NCI-H748 (cell line): Measurements from ENCODE around the gene IGFLR1.

Experiments
- DNase-seq: peaks from one replicate; lab custom pipeline; 2025; ENCODE audit not compliant: unreplicated experiment; lab: John Stamatoyannopoulos, UW

Gene IGFLR1

DNA sequence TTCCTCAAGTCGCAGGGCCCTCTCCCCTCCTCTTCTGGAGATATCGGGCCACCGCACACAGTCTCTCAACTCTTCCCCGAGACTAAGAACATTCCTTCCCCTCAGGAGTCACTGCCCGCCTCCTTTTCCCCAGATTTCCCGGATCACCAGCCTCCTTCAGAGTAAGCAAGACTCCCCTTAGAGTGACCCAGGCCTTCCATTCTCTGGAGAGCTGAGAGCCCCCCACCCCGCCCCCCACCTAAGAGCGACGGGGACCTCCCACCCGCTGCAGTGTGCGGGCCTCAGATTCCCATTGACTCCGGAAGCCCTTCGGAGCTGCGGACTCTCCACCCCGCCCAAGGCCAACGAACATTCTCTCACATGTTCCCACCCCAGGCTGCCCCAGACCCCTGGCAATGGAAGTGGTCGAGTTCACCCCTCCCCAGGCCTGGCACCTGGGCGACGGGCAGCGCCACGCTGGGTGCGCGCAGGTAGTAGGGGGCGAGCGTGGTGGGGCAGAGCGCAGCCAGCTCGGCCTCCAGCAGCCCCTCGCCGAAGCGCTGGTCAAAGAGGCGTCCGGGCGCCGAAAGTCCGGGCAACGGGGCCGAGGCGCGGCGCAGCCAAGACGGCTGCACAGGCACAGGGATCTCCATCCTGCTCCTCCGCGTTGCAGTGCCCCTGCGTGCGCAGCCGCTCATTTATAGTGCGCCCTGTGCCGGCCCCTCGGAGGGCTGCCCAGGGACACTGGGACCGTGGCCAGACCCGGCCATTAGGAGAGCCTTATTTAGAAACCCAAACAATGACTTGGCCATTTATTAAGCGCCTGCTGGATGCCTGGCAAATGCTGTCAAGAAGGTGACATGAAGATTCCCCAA lies 14.4 kb upstream of the IGFLR1 start, which contains the start of gene HSPB6:
Gene HSPB6, minus strand, starts transcription at position 653 of the 854 bp plus-strand sequence. Its CDS starts 21 bp downstream, at position 632.
- peak; percentile 50 for DNase-seq

- DNase-seq: peak; percentile 58
Measured at GRCh38 chr19:35755550-35756376, 13.5 kb upstream of the IGFLR1 start.

DNA sequence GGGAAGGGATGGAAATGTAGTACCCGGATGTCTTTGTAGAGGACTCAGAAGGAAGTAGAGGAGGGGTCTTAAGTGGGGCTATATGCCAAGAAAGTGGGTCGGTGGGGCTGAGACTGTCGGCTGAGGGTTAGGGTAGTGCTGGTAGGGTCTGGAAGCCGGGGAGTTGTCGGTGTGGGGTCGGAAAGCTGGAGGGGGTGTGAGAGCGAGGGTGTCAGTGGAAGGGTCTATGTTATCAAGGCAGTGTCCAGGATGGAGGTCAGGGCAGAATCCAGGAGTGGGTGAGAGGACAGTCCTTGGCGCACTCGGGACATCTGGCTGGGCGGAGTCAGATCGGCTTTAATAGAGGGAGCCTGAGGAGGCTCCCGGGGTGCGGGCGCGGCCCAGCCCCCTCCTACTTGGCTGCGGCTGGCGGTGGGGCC lies 12.9 kb upstream of the IGFLR1 start:
- no peak for DNase-seq

DNA sequence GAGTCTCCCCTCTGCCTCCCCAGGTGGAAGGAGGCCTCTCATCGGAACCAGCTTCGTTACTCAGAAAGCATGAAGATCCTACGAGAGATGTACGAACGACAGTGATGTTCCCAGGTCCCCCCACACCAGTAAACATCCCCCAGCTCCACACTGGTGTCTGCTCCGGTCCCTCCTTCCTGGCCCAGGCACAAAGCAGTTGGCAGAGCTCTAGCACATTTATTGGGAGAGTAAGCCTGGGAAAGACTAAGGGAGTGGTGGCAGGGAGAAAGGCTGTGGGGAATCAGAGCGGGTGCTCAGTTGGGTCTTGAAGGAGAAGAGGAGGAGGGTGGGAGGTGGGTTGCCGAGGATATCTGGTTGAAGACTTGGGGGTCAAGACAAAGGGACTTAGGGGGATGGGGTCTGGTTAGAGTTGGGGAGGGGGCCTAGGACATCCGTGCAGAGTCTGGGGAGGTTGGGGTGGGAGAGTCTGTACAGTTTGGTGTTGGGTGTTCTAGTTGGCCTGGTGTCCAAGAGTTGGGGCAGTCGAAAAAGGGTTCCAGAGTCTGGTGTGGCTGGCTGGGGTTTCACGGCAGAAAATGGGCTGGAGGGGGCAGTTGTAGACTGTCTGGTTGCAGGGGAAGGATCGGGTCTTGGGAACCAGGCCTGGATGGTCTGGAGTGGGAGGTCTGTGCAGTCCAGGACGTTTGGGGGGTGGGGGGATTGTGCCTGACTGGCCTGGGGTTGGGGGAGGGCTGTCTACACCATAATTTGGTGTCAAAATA lies 12.3 kb upstream of the IGFLR1 start:
- DNase-seq: no peak

DNA sequence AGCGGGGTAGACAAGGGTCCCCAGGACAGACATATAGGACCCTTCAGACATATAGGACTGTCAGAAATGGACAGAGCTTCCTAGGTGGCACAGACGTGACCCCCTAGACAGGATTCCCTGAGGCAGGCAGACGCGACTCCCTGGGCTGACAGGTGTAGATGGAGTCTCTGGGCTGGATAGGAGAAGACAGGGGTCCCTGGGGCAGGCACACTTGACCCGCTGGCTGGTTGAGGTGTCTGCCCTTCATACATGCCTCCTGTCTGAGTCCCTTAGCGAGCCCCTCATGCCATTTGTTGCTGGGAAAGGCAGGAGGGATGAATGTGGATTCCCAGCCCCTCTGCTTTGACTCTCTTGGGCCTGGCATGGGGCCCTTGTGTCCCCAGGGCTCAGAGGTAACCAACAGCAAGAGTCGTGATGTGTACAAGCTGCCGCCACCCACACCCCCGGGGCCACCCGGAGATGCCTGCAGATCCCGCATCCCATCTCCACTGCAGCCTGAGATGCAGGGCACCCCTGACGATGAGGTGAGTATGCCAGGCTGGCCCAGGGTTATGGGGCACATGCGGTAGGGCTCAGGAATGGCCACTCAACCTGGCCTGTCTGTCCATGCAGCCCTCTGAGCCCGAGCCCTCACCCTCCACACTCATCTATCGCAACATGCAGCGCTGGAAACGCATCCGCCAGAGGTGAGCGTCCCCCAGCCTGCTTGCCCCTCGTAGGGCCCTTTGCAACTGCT lies 11.6 kb upstream of the IGFLR1 start:
- DNase-seq: no peak

- no peak for DNase-seq
Measured at GRCh38 chr19:35752746-35753350, 10.6 kb upstream of the IGFLR1 start.

GRCh38 chr19:35751839-35752745 lies 9.8 kb upstream of the IGFLR1 start:
- DNase-seq: no peak

- no peak for DNase-seq
Measured at GRCh38 chr19:35750167-35750566, 7.9 kb upstream of the IGFLR1 start.

GRCh38 chr19:35748106-35749020 lies 6.1 kb upstream of the IGFLR1 start, which contains the start of gene LIN37:
Gene LIN37, plus strand, starts transcription at chr19:35748576. Its CDS starts 149 bp downstream, at chr19:35748725.
- peak; percentile 100 for DNase-seq

- no peak for DNase-seq
Measured at GRCh38 chr19:35746531-35746930, 4.3 kb upstream of the IGFLR1 start.

DNA sequence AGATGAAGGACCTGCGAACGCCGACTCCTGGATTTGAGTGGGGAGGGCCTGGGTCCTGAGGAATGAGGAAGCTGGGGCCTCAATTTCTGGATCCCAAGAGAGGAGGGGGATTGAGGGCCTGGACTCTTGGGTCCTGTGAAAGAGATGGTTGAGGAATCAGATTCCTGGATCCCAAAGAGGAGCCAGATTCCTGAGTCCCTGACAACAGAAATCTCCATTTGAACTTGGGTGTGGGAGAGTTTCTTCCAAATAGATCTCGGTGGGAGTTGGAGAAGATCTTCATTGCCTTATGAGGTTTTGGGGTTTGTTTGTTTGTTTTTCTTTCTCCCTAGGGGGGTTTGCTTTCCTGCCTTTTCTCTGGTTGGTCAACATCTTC lies 3.8 kb upstream of the IGFLR1 start:
- DNase-seq: no peak

DNA sequence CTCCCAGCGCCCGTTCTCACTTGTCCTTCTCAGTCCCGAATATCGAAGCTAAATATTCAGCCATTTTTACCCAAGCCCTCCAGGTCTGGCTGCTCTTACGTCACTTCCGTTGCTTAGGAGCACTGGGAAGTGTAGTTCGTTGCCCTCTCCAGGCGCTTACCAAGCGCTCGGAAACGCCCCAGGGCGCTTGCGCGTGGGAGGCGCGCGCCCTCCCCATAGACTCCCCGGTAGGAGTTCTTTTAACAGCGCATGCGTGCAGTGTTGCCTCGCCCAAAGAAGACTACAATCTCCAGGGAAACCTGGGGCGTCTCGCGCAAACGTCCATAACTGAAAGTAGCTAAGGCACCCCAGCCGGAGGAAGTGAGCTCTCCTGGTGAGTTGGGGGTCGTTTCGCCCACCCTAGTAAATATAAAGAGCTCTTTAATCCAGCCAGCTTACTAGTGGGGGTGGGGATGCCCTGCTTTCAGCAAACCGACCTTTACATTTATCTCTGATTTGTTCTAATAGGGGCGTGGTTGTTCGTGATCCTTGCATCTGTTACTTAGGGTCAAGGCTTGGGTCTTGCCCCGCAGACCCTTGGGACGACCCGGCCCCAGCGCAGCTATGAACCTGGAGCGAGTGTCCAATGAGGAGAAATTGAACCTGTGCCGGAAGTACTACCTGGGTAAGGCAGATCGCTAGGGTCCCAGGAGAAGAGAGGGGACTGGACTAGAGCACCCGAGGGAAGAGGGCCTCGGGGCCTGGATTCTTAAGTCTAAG lies 3.3 kb upstream of the IGFLR1 start, which contains the start of the genes PSENEN and U2AF1L4:
Gene PSENEN, plus strand, starts transcription at position 324 of the 759 bp plus-strand sequence. Its CDS starts 280 bp downstream, at position 604.
Gene U2AF1L4, minus strand, starts transcription at position 91 of the 759 bp plus-strand sequence. Its CDS starts 27 bp downstream, at position 64.
- peak; percentile 100 for DNase-seq

GRCh38 chr19:35744430-35745327 lies 2.4 kb upstream of the IGFLR1 start:
- peak; percentile 98 for DNase-seq

DNA sequence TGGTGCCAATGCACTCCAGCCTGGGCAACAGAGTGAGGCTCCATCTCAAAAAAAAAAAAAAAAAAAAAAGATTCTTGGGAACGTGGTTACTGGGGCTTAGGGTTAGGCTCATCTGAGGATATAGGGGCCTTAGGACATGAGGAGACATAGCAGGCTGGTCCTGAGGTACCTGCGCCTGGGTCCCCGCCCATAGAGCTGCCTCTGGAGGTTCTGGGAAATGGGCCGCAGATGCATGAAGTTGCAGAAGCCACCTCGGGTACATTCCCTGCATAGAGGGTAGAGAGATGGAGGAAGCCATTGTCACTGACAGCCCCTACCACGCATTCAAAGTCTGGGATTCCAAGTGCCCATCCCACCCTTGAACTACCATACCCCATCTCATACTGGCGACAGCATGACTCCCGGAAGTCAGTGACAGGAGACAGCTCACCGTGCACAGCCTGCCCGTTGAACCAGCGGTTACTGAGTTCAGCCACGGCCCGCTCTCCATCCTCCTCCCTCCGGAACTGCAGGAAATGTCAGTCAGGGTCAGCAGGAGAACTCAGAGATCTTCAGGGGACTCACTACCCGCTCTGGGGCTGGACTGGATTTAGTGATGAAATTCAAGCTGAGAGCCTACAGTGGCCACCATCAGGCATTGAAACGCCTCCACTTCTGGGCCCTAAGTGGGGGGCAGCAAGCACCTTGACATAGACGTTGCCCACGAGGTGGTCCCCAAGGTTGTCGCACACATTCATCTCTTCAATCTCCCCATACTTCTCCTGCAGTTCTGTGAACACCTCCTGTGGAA lies 1.6 kb upstream of the IGFLR1 start:
- no peak for DNase-seq

GRCh38 chr19:35741203-35741515 lies 1.1 kb downstream of the IGFLR1 start:
- no peak for DNase-seq
